HUDEP-2 (cell line): ENCODE data around the gene PCDHB5.
"Not testable (repeated sequence)": the region's sequence is repeated elsewhere in the genome, so short reads cannot be mapped to it uniquely, and the experiment has no call there.

Source experiments
- DNase-seq, 76 experiments: peaks; one replicate each; lab custom pipeline; 2025; ENCODE audit not compliant: unreplicated experiment in 76 of 76; lab: John Stamatoyannopoulos, UW

The PCDHB5 gene

DNA sequence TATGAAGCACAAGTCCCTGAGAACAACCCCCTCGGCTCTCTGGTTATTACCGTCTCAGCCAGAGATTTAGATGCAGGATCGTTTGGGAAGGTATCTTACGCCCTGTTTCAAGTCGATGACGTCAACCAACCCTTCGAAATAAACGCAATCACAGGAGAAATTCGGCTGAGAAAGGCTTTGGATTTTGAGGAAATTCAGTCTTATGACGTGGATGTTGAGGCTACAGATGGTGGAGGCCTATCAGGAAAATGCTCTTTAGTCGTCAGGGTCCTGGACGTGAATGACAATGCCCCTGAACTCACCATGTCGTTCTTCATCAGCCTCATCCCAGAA lies 16.0 kb downstream of the PCDHB5 start:
- DNase-seq = no peak

GRCh38 chr5:141151632-141152031 lies 16.6 kb downstream of the PCDHB5 start:
- DNase-seq = not testable (repeated sequence)

DNA sequence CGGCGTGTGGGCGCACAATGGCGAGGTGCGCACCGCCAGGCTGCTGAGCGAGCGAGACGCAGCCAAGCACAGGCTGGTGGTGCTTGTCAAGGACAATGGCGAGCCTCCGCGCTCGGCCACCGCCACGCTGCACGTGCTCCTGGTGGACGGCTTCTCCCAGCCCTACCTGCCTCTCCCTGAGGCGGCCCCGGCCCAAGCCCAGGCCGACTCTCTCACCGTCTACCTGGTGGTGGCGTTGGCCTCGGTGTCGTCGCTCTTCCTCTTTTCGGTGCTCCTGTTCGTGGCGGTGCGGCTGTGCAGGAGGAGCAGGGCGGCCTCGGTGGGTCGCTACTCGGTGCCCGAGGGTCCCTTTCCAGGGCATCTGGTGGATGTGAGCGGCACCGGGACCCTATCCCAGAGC lies 17.1 kb downstream of the PCDHB5 start:
- not testable (repeated sequence) for DNase-seq

DNA sequence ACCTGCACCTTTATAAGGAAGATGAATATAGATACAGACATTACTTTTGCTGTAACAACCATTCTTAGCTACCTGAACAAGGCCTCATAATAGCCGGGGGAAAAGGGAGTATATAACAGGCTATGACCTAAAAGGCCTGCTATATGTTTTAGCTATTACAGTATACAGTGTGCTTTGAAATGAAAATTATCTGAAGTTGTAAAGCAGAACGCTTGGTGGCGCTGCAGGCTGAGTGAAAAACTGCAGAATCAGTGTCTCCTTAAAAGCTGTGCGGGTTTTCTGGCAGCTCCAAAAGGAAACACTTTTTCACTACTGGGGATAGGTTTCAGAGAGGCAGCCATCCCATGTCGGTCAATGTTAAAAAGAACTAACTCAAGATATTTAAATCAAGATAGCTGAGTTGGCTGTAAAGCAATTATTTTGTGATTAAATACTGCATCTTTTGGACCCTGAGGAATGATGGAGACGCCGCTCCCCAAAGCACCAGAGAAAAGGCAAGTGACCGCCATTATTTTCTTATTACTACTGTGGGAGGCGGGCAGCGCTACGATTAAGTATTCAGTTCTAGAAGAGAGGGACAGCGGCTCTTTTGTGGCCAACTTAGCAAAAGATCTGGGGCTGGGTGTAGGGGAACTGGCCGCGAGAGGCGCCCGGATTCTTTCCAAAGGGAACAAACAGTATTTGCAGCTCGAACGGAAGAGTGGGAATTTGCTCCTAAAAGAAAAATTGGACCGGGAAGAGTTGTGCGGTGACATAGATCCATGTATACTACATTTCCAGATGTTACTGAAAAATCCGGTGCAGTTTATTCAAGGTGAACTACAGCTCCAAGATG lies 20.8 kb downstream of the PCDHB5 start:
- no peak for DNase-seq

DNA sequence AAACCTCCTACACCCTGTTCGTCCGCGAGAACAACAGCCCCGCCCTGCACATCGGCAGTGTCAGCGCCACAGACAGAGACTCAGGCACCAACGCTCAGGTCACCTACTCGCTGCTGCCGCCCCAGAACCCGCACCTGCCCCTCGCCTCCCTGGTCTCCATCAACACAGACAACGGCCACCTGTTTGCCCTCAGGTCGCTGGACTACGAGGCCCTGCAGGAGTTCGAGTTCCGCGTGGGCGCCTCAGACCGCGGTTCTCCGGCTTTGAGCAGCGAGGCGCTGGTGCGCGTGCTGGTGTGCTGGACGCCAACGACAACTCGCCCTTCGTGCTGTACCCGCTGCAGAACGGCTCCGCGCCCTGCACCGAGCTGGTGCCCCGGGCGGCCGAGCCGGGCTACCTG lies 22.4 kb downstream of the PCDHB5 start:
- DNase-seq = not testable (repeated sequence)

DNA sequence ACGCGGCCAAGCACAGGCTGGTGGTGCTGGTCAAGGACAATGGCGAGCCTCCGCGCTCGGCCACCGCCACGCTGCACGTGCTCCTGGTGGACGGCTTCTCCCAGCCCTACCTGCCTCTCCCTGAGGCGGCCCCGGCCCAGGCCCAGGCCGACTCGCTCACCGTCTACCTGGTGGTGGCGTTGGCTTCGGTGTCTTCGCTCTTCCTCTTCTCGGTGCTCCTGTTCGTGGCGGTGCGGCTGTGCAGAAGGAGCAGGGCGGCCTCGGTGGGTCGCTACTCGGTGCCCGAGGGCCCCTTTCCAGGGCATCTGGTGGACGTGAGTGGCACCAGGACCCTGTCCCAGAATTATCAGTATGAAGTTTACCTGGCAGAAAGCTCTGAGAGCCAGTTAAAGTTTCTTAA lies 22.9 kb downstream of the PCDHB5 start:
- DNase-seq = not testable (repeated sequence)

GRCh38 chr5:141172381-141173204 lies 37.6 kb downstream of the PCDHB5 start, which contains the start of gene PCDHB7:
Gene PCDHB7, plus strand, starts transcription at chr5:141172644. Its CDS starts 192 bp downstream, at chr5:141172836.
- DNase-seq = peak in 1 of 76 experiments; percentile 3

DNA sequence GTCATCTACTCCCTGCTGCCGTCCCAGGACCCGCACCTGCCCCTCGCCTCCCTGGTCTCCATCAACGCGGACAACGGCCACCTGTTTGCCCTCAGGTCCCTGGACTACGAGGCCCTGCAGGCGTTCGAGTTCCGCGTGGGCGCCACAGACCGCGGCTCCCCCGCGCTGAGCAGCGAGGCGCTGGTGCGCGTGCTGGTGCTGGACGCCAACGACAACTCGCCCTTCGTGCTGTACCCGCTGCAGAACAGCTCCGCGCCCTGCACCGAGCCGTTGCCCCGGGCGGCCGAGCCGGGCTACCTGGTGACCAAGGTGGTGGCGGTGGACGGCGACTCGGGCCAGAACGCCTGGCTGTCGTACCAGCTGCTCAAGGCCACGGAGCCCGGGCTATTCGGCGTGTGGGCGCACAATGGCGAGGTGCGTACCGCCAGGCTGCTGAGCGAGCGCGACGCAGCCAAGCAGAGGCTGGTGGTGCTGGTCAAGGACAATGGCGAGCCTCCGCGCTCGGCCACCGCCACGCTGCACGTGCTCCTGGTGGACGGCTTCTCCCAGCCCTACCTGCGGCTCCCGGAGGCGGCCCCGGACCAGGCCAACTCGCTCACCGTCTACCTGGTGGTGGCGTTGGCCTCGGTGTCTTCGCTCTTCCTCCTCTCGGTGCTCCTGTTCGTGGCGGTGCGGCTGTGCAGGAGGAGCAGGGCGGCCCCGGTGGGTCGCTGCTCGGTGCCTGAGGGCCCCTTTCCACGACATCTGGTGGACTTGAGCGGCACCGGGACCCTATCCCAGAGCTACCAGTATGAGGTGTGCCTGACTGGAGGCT lies 39.5 kb downstream of the PCDHB5 start:
- not testable (repeated sequence) for DNase-seq

DNA sequence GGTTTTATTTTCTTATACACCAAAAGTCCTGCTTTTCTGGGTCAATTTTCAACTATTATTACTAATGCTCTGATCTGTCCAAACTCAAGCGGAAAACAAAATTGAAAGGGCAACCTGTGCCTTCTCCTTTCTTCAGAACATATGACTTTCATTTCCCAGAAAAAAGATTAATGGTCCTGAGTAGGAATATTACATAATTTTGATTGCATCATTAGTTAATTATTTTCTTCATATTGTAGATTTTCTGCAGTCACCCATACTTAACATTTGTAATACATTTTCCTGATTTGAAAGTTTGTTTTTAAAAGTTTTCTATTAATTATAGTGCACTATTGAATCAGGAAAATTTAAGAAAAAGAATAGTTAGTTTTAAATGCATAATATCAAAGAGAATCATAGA lies 40.9 kb downstream of the PCDHB5 start:
- DNase-seq = no peak

DNA sequence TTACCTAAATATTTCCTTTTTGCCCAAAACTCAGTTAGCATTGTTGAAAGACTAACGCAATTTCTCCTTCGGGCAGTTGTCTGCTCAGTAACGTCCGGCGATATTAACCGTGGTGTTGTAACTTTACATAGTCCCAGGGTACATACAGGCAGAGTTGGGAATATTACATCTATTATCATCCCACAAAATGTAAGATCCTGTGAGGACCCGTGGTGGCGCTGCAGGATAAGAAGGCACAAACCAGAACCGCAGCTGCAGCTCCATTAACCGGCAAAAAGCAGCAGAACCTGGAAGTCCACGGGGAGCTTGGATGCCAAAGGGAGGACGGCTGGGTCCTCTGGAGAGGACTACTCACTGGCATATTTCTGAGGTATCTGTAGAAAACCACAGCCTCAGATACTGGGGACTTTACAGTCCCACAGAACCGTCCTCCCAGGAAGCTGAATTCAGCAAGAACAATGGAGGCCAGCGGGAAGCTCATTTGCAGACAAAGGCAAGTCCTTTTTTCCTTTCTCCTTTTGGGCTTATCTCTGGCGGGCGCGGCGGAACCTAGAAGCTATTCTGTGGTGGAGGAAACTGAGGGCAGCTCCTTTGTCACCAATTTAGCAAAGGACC lies 42.7 kb downstream of the PCDHB5 start, which contains the start of gene PCDHB8:
PCDHB8 (plus strand) TSS at position 214 of the 615 bp plus-strand sequence; CDS start at position 459, 245 bp downstream.
- not testable (repeated sequence) for DNase-seq

DNA sequence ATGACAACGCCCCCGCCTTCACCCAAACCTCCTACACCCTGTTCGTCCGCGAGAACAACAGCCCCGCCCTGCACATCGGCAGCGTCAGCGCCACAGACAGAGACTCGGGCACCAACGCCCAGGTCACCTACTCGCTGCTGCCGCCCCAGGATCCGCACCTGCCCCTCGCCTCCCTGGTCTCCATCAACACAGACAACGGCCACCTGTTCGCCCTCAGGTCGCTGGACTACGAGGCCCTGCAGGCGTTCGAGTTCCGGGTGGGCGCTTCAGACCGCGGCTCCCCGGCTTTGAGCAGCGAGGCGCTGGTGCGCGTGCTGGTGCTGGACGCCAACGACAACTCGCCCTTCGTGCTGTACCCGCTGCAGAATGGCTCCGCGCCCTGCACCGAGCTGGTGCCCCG lies 44.4 kb downstream of the PCDHB5 start:
- DNase-seq = not testable (repeated sequence)

DNA sequence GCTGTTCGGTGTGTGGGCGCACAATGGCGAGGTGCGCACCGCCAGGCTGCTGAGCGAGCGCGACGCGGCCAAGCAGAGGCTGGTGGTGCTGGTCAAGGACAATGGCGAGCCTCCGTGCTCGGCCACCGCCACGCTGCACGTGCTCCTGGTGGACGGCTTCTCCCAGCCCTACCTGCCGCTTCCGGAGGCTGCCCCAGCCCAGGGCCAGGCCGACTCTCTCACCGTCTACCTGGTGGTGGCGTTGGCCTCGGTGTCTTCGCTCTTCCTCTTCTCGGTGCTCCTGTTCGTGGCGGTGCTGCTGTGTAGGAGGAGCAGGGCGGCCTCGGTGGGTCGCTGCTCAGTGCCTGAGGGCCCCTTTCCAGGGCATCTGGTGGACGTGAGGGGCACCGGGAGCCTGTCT lies 44.9 kb downstream of the PCDHB5 start:
- not testable (repeated sequence) for DNase-seq

GRCh38 chr5:141180313-141180712 lies 45.3 kb downstream of the PCDHB5 start:
- DNase-seq = no peak

DNA sequence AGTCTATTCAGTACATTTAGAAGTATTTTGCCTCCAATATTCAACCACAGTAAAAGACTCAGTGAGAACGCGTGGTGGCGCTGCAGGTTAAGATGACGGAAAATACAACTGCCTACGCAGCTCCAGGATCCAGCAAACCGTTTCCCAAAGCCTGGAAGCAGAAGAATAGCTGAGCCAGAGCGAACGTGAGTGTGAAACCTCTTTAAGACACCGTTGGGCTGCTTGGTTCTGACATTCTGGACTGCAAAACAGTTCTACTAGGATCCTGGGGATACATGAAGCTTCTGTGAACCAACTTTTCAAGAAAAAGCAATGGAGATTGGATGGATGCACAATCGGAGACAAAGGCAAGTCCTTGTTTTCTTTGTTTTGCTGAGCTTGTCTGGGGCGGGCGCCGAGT lies 47.2 kb downstream of the PCDHB5 start, which contains the start of gene PCDHB16:
PCDHB16 (plus strand) TSS at position 140 of the 400 bp plus-strand sequence; CDS start at position 313, 173 bp downstream.
- DNase-seq = peak in 2 of 76 experiments; percentile 0 to 4

GRCh38 chr5:141184117-141184855 lies 49.3 kb downstream of the PCDHB5 start:
- DNase-seq = not testable (repeated sequence)

DNA sequence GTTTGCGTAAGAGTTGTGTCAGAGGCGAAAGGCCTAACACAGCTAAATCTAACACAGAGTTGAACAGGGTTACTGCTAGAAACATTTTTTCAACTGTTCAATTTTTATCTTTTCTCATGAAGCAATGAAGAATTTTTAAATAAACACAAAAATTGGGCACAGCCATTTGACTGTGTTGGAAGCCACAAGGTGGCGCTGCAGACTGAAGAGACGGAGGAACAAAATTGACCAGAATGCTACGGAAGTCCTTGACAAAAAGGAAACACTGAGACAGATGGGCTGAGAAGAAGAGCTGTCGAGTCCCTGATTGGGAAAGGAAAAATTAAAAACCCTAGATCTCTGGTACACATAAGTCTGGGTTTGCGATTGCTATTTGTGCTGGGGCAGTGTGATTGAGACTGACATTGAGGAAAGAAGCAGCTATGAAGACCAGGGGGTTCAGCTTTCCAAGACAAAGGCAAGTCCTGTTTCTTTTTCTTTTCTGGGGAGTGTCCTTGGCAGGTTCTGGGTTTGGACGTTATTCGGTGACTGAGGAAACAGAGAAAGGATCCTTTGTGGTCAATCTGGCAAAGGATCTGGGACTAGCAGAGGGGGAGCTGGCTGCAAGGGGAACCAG lies 52.0 kb downstream of the PCDHB5 start, which contains the start of gene PCDHB9:
PCDHB9 (plus strand) TSS at position 265 of the 616 bp plus-strand sequence; CDS start at position 423, 158 bp downstream.
- DNase-seq = peak in 3 of 76 experiments; percentile 0 to 13 (median 6)
